ACC112 (cell line): ENCODE results near the gene EWSR1.

Experiments
- H2AFZ ChIP-seq: fragments of 200-600 bp; sonication (generic); one replicate; pipeline ENCODE4 v1.6.0; 2017; ENCODE audit warnings: antibody characterized with exemption, low read length; ENCODE audit not compliant: unreplicated experiment
- H3K27ac ChIP-seq: fragments of 200-600 bp; sonication (generic); 2 replicates; pipeline ENCODE4 v1.5.1; 2014; ENCODE audit warnings: low read depth, mild to moderate bottlenecking, antibody characterized with exemption, low read length, moderate library complexity
- H3K27me3 ChIP-seq: fragments of 200-600 bp; sonication (generic); 2 replicates; pipeline ENCODE4 v1.6.1; 2014; ENCODE audit warnings: mild to moderate bottlenecking, antibody characterized with exemption, low read length, moderate library complexity, mixed read lengths; ENCODE audit not compliant: insufficient read depth
- H3K36me3 ChIP-seq: fragments of 200-600 bp; sonication (generic); 2 replicates; pipeline ENCODE4 v1.6.1; 2016; ENCODE audit warnings: mild to moderate bottlenecking, antibody characterized with exemption, low read length, moderate library complexity, mixed read lengths; ENCODE audit not compliant: insufficient read depth
- H3K4me1 ChIP-seq: fragments of 200-600 bp; sonication (generic); one replicate; pipeline ENCODE4 v1.6.1; 2016; ENCODE audit warnings: low read length, mixed read lengths; ENCODE audit not compliant: insufficient read depth, unreplicated experiment, control insufficient read depth
- H3K4me3 ChIP-seq: fragments of 200-600 bp; sonication (generic); 2 replicates; pipeline ENCODE4 v1.5.1; 2014; ENCODE audit warnings: mild to moderate bottlenecking, low read depth, low read length
- H3K79me2 ChIP-seq: fragments of 200-600 bp; sonication (generic); one replicate; pipeline ENCODE4 v1.6.0; 2016; ENCODE audit warnings: low read length; ENCODE audit not compliant: control insufficient read depth, unreplicated experiment, insufficient read depth

The EWSR1 gene

GRCh38 chr22:29263791-29264276, 4.2 kb upstream of the EWSR1 start:
- no peak overlapping the region for H3K27ac ChIP-seq
- H3K4me1 ChIP-seq: peaks cover 12% of the 10 kb centered on the region
- H2AFZ ChIP-seq: no peak overlapping the region
- no peaks in the 10 kb centered on the region for H3K27me3 ChIP-seq
- H3K4me3 ChIP-seq: no peak overlapping the region
- no peaks in the 10 kb centered on the region for H3K36me3 ChIP-seq
- H3K79me2 ChIP-seq: peaks cover 22% of the 10 kb centered on the region

DNA sequence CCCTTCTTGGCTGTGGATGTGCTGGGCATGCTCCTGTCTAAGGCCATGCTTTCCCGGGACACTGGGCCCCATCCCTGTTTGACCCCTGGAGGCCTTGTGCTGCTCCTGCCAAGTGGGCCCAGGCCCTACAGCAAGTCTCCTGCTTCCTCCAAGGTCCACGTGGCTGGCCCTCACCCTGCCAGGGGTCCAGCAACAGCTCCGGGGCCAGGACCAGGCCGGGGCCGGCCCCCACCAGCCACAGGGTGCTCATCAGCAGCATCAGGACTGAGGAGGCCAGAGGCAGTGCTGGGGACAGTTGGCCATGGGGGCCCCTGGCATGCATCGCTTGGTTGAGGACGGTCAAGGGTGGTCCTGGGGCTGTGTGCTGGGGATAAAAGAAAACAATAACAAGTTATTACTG, 2.8 kb upstream of the EWSR1 start:
- Histone ChIP-seq H2AFZ (no peak overlapping the region), H3K36me3 (no peaks in the 10 kb centered on the region), H3K4me1 (peaks cover 12% of the 10 kb centered on the region), H3K4me3 (no peak overlapping the region), H3K27me3 (no peaks in the 10 kb centered on the region), H3K79me2 (peaks cover 37% of the 10 kb centered on the region), H3K27ac (no peak overlapping the region)

DNA sequence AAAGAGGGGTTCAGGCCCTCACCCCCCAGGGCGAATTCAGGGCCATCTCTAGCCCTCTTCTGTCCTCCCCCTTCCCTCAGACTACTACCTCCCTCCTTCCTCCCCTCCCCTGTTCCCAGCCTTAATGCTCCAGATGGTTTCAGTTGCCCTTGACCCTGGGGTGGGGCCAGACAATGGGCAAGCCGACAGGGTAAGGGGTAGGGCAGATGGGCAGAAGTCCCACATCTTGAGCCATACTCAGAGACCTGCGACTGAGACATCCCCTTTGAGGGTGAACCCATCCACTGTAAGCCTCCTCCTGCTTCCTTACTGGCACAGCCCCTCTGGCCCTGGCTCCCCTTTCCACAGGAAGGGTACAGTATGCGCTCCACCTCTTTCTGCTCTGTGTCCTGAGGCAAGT, 2.1 kb upstream of the EWSR1 start:
- Histone ChIP-seq H3K79me2 (peaks cover 43% of the 10 kb centered on the region), H2AFZ (no peak overlapping the region), H3K27ac (no peak overlapping the region), H3K36me3 (no peaks in the 10 kb centered on the region; the same call in 1 of the 2 replicates), H3K4me1 (peaks cover 14% of the 10 kb centered on the region), H3K27me3 (no peaks in the 10 kb centered on the region), H3K4me3 (peak overlapping the region; percentile 88; the same call in 1 of the 2 replicates)

- H3K4me3 ChIP-seq: peak overlapping the region; percentile 88
- peak overlapping the region; percentile 18 for H2AFZ ChIP-seq
- peaks cover 5% of the 10 kb centered on the region; the same call in 1 of the 2 replicates for H3K36me3 ChIP-seq
- peaks cover 23% of the 10 kb centered on the region for H3K4me1 ChIP-seq
- peaks cover 52% of the 10 kb centered on the region for H3K79me2 ChIP-seq
- H3K27me3 ChIP-seq: no peaks in the 10 kb centered on the region
- H3K27ac ChIP-seq: peak overlapping the region; percentile 95
Observed at GRCh38 chr22:29266564-29267461, 1.3 kb upstream of the EWSR1 start.

DNA sequence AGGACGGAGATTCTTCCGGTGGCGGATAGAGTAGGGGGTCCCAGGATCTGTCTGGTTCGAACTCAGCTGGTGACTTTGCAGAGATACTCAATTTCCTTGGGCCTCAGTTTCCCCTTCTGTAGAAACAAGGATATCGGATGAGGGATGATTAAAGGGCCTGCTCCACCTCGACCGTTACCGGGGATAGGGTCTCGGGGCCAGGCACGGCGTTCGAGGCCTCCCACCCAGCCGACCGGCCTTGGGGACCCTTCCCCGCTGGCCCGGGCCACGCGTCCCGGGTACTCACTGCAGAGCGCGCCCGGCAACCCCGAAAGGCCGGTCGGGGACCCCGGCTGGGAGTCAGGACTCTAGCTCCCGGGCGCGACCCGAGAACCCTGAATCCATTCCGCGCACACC, 608 bp upstream of the EWSR1 start:
- Histone ChIP-seq H2AFZ (no peak overlapping the region), H3K36me3 (peaks cover 7% of the 10 kb centered on the region), H3K4me1 (peaks cover 29% of the 10 kb centered on the region), H3K27ac (peak overlapping the region; percentile 95), H3K27me3 (no peaks in the 10 kb centered on the region), H3K79me2 (peaks cover 58% of the 10 kb centered on the region), H3K4me3 (peak overlapping the region; percentile 88)

- Histone ChIP-seq H2AFZ (no peak overlapping the region), H3K79me2 (peaks cover 70% of the 10 kb centered on the region), H3K27ac (peak overlapping the region; percentile 95), H3K4me3 (peak overlapping the region; percentile 88), H3K4me1 (peaks cover 31% of the 10 kb centered on the region), H3K27me3 (no peaks in the 10 kb centered on the region), H3K36me3 (peaks cover 17% of the 10 kb centered on the region)
Observed at GRCh38 chr22:29268511-29269229, 602 bp downstream of the EWSR1 start.

DNA sequence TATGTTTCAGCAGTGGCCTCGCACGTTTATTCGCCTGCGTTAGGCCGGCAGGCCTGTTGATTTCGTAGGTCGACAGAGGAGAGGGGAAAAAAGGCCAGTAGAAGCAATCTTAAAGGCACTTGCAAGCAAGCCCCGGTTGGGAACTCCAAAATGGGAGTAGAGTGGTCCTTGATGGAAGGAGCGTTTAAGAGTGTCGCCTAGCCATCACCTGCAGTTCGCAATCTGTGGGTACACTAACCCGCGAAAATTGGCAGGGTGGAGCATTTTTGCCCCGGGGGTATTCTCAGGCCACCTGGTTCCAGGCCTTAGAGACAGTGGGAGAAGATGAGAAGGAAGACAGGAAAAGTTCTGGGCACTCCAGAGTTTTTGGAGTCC, 1.1 kb downstream of the EWSR1 start:
- peaks cover 22% of the 10 kb centered on the region for H3K36me3 ChIP-seq

DNA sequence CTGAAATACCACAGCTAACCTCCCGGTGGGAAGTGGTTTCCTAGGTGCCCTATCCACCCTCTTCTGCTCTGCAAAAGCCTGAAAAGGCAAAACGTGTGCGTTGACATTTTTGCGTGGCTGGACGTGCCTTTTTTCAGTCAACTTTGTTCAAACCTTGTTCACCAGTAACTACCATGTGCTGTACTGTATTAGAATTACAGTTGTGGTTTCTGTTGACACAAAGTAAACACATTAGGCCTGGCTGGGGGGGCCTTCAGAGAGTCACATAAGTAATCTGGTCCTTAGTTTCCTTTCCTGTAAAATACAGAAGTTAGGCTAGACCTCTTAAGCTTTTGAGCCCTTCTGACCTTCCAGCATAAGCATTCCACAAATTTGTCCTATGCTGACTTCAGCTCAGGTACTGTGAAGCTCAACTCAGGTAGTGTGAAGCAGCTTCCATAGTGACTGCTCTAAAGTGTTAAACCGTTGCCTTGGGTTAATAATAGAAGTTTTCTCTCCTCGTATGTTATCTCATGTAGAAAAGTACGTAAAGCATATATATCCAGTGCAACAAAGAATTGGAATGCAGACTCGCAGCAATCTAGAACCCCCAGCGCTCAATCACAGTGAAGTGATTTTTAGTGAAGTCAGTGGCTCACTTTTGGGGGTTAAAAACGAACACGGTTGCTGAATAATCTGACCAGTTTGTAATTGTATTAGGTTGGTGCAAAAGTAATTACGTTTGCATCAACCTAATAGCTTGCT, 1.8 kb downstream of the EWSR1 start:
- Histone ChIP-seq H3K4me1 (peaks cover 38% of the 10 kb centered on the region), H3K36me3 (peaks cover 22% of the 10 kb centered on the region), H3K27me3 (no peaks in the 10 kb centered on the region), H3K4me3 (peak overlapping the region; percentile 88), H3K79me2 (peaks cover 81% of the 10 kb centered on the region), H3K27ac (peak overlapping the region; percentile 95; the same call in 1 of the 2 replicates), H2AFZ (no peak overlapping the region)

More for the DNA sequence above, 1.1 kb downstream of the EWSR1 start:
- Histone ChIP-seq H3K79me2 (peaks cover 76% of the 10 kb centered on the region), H3K27ac (peak overlapping the region; percentile 95), H2AFZ (no peak overlapping the region), H3K27me3 (no peaks in the 10 kb centered on the region), H3K4me3 (peak overlapping the region; percentile 88), H3K4me1 (peaks cover 36% of the 10 kb centered on the region)

DNA sequence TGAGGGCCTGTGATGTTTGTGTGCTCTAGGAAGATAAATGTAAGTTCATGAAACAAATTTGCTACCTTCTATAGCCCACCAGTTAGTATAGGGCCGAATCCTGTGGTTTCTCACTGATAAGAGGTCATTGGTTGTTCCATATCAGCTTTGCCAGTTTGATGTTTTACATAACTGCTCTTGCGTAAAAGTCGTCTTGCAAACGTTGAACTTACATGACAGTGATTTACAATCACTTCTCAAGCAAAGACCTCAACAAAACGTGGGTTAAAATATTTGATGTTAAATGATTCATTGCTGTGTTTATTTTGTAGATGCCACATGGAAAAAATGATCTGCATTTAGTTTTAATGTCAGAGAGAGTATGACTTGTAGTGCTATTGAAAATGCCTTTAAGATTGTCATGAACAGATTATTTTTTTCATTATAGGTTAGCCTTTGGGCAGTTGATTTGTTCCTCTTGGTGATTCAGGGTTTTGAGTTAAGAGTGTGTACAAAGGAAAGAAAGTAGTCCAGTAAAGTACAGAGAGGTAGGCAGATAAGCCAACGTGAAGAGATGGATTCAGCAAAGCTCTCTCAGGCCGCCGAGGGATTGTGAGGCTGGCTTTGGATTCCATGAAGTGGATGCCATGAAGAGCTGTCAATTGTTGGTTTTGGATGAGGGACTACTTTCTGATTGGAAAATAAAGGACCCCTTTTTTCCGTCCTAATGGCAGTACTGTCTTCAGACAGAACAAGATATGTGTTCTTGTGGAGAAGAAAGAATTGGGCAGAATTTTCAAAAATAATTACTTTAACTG, 2.6 kb downstream of the EWSR1 start:
- peak overlapping the region; percentile 88 for H3K4me3 ChIP-seq
- peaks cover 38% of the 10 kb centered on the region for H3K4me1 ChIP-seq
- peaks cover 25% of the 10 kb centered on the region for H3K36me3 ChIP-seq
- peaks cover 88% of the 10 kb centered on the region for H3K79me2 ChIP-seq
- no peak overlapping the region for H2AFZ ChIP-seq
- H3K27ac ChIP-seq: peak overlapping the region; percentile 95
- H3K27me3 ChIP-seq: no peaks in the 10 kb centered on the region
